ENCODE measurements around the gene COL5A1.

The COL5A1 gene

DNA sequence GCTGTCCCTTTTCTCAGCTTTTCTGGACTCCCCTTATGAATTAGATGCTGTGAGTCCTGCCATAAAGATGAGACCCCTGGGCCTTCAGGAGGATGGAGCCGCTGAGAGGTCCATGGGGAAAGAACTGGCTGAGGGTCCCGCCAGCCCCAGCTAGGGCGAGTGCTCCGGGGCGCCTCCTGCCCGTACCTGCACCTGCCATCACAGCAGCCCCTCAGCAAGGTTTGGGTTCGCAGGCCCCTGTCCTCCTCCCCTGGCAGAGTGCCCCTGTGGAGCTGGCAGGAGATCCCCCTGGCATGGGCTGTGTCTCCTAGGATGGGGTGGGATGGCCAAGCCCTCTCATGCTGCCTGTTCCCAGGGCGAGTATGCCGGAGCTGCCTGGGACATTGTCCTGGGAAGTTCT is 64.2 kb downstream of the COL5A1 start:
- TF ChIP-seq CTCF (IDR thresholded peaks at IDR 0.05; ENCODE audit: insufficient read depth, low read depth, low read length, missing control alignments), result no peak
- no peak for DNase-seq (ENCODE audit: low read depth)
- no peak overlapping the region for H3K4me3 ChIP-seq (ENCODE audit: low read length)

DNA sequence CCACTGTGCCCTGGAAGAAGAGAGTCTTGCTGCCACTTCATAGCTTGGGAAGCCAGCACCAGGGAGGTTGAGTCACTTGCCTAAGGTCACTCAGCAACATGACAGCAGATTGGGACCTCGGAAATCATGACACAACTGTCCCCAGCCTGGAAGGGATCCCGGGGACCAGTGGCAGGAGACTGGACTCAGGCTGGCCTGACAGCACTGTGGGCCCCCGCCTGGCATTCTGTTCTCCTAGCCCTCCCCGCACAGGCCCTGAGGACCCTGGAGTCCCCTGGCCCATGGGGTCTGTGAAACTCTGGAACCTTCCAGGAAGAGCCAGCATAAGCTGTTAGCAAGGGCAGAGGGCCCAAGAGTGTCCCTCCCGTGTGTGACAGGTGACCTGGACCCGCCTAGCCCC is 64.9 kb downstream of the COL5A1 start:
- no peak overlapping the region for H3K4me3 ChIP-seq (ENCODE audit: low read length)
- TF ChIP-seq CTCF (IDR thresholded peaks at IDR 0.05; ENCODE audit: insufficient read depth, low read depth, low read length, missing control alignments), result no peak
- DNase-seq (ENCODE audit: low read depth), result no peak

- no peak overlapping the region for H3K4me3 ChIP-seq (ENCODE audit: low read length)
- TF ChIP-seq CTCF (IDR thresholded peaks at IDR 0.05; ENCODE audit: insufficient read depth, low read depth, low read length, missing control alignments), result no peak
- no peak for DNase-seq (ENCODE audit: low read depth)
These were observed 65.6 kb downstream of the COL5A1 start for GRCh38 chr9:134707031-134707680.

- DNase-seq (ENCODE audit: low read depth), result no peak
- TF ChIP-seq CTCF (IDR thresholded peaks at IDR 0.05; ENCODE audit: insufficient read depth, low read depth, low read length, missing control alignments), result no peak
- no peak overlapping the region for H3K4me3 ChIP-seq (ENCODE audit: low read length)
These were observed 66.4 kb downstream of the COL5A1 start for GRCh38 chr9:134707731-134708671.

DNA sequence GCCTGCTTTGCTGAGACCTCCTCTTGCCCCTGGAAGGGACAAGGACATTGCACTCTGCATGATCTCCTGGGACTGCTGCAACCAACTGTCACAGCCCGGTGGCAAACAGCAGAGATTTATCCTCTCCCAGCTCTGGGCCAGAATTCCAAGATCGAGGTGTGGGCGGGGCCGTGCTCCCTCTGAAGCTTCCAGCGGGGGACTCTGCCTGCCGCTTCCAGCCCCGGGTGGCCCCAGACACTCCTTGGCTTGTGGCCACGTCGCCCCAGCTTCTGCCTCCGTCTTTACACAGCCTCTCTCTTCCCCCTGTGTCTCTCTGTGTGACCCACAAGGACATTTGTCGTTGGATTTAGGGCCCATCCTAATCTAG is 67.1 kb downstream of the COL5A1 start:
- TF ChIP-seq CTCF (IDR thresholded peaks at IDR 0.05; ENCODE audit: insufficient read depth, low read depth, low read length, missing control alignments), result no peak
- H3K4me3 ChIP-seq (ENCODE audit: low read length), result no peak overlapping the region
- no peak for DNase-seq (ENCODE audit: low read depth)

DNA sequence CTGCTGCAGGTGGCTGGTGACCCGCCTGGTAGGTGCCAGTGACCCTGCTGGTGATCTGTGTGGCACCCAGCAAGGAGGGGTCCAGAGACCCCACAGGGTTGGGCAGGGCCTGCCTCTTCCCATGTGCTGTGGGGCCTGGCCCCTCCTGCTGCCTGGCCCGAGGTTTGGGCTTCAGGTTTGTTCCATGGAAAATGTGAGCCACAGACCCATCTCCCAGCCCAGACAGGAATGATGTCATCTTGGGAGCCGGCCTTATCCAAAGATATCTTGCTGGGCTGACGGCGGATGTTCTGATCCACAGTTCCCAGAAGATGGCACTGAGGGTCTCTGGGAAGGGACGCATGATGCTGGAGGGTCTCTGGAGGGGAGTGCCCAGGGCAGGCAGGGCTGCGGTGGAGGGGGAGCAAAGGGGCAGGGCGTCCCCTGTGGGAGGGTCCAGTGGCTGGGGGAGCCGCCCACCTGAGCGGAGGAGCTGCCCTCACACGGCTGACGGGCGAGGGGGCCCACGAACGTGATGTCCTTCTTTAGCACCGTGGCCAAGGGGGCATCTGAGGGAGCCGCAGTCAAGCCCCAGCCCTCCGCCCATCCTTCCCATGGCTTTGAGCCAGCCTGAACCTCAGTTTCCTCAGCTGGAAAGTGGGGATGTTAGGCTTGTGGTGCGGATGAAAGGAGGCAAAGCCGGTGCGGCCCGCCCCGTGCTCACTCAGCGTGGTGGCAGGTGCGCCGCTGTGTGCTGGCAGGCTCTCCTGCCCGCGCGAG is 68.1 kb downstream of the COL5A1 start:
- DNase-seq (ENCODE audit: low read depth), result no peak
- H3K4me3 ChIP-seq (ENCODE audit: low read length), result no peak overlapping the region
- TF ChIP-seq CTCF (IDR thresholded peaks at IDR 0.05; ENCODE audit: insufficient read depth, low read depth, low read length, missing control alignments), result no peak
